Activated CD4-positive, alpha-beta T cell treated with anti-CD3 and anti-CD28 coated beads for 36 hours (primary cell): Measurements from ENCODE around the gene ENDOG. TPM values are rescaled to one million over a fixed set of nuclear protein-coding genes. Genes with fewer than 3 reads are reported as not detected.
"Not testable (repeated sequence)": the region's sequence is repeated elsewhere in the genome, so short reads cannot be mapped to it uniquely, and the experiment has no call there.

Source experiments
- ATAC-seq: fragments of 200-7000 bp; cut with Tn5 transposase; one replicate; pipeline ENCODE4 v1.10.0; 2021; ENCODE audit warnings: mild to moderate bottlenecking, moderate library complexity
- CTCF ChIA-PET: fragments of 350-600 bp; sonication (Branson Sonifier 250); formaldehyde crosslinking; loops from one replicate; lab custom pipeline; 2021; ENCODE audit warnings: antibody characterized with exemption; lab: Charles Lee
- POLR2A ChIA-PET: fragments of 350-600 bp; sonication (Branson Sonifier 250); formaldehyde crosslinking; loops from one replicate; lab custom pipeline; 2021; ENCODE audit warnings: antibody characterized with exemption, inconsistent platforms; lab: Charles Lee
- DNase-seq: peaks from one replicate; pipeline ENCODE4 v3.0.0-alpha.2; 2020
- H3K27ac Mint-ChIP-seq: one replicate; pipeline ENCODE4 v1.8.0; 2021; ENCODE audit warnings: mixed read lengths
- H3K27me3 Mint-ChIP-seq: one replicate; pipeline ENCODE4 v1.8.0; 2021; ENCODE audit warnings: mixed read lengths
- H3K36me3 Mint-ChIP-seq: one replicate; pipeline ENCODE4 v1.8.0; 2021; ENCODE audit warnings: low read depth, mixed read lengths
- H3K4me1 Mint-ChIP-seq: one replicate; pipeline ENCODE4 v1.8.0; 2021; ENCODE audit warnings: mixed read lengths
- H3K4me3 Mint-ChIP-seq: one replicate; pipeline ENCODE4 v1.8.0; 2021; ENCODE audit warnings: mild to moderate bottlenecking, moderate library complexity, mixed read lengths
- H3K9me3 Mint-ChIP-seq: one replicate; pipeline ENCODE4 v1.8.0; 2021; ENCODE audit warnings: low read depth, mixed read lengths
- intact Hi-C, 2 experiments: fragments of 100-400 bp; cut with DNase I in 1 of 2; cut with micrococcal nuclease in 1 of 2; formaldehyde crosslinking; loops; one replicate each; pipeline versions ENCODE4 v1.14.2 to v1.15.1; 2022 to 2024; cut with DNase I, micrococcal nuclease
- total RNA-seq, 2 experiments: library from RNA; stranded (reverse); gene quantifications; one replicate each; pipeline ENCODE4 v1.2.3, GENCODE V29; 2021

ENDOG gene
- total RNA-seq, 2 experiments from 2014 or later = 7.3 to 9.3 TPM

GRCh38 chr9:128870128-128870940, 52.0 kb downstream of the ENDOG start:
- no peaks in the 10 kb centered on the region for H3K9me3 Mint-ChIP-seq
- ATAC-seq = no peak
- no peak overlapping the region for H3K27ac Mint-ChIP-seq
- no peaks in the 10 kb centered on the region for H3K27me3 Mint-ChIP-seq
- peaks cover 9% of the 10 kb centered on the region for H3K36me3 Mint-ChIP-seq
- DNase-seq = no peak
- CTCF ChIA-PET = interaction anchor here (0.7 to 1.5 kb wide), 2 partner anchors 58 to 528 kb away, joined by 3 to 6 read pairs; no protein-coding TSS in a partner anchor
- H3K4me3 Mint-ChIP-seq = no peak overlapping the region
- intact Hi-C loops = no loop called here
- peaks cover 10% of the 10 kb centered on the region for H3K4me1 Mint-ChIP-seq
- POLR2A ChIA-PET = interaction anchor here (0.7 kb wide), 1 partner anchor 827 kb away, joined by 6 read pairs; no protein-coding TSS in a partner anchor

- H3K4me1 Mint-ChIP-seq, H3K27ac Mint-ChIP-seq, H3K27me3 Mint-ChIP-seq, H3K36me3 Mint-ChIP-seq, intact Hi-C loops, ATAC-seq, H3K4me3 Mint-ChIP-seq, DNase-seq, H3K9me3 Mint-ChIP-seq: not testable (repeated sequence)
- ChIA-PET CTCF (interaction anchor here (0.7 to 1.5 kb wide), 2 partner anchors 57 to 528 kb away, joined by 3 to 6 read pairs; no protein-coding TSS in a partner anchor), POLR2A (interaction anchor here (0.6 to 0.7 kb wide), 2 partner anchors 321 to 827 kb away, joined by 3 to 6 read pairs; no protein-coding TSS in a partner anchor)
Measured at GRCh38 chr9:128870941-128871265, 52.6 kb downstream of the ENDOG start.

Other genes with a start within 250 kb of the ENDOG start
- 10 to 100 TPM; 26.7 to 35.7 TPM for gene DYNC2I2, start 161.7 kb upstream of the ENDOG start, total RNA-seq
- gene SET, start 129.3 kb upstream of the ENDOG start, total RNA-seq = 100 to 1,000 TPM; 673 to 682 TPM
- 10 to 100 TPM; 14.6 to 14.9 TPM for gene PKN3, start 116.0 kb upstream of the ENDOG start, total RNA-seq
- gene ZDHHC12, start 94.4 kb upstream of the ENDOG start, total RNA-seq = 10 to 100 TPM; 45.3 to 49.5 TPM
- 10 to 100 TPM; 17.1 to 19.3 TPM for gene ZER1, start 46.6 kb upstream of the ENDOG start, total RNA-seq
- 10 to 100 TPM; 10.5 to 14.0 TPM for gene TBC1D13, start 31.2 kb upstream of the ENDOG start, total RNA-seq
- 10 to 100 TPM; 87.9 to 92.9 TPM for gene SPOUT1, start 11.3 kb downstream of the ENDOG start, total RNA-seq
- 10 to 100 TPM; 14.8 to 18.5 TPM for gene KYAT1, start 63.5 kb downstream of the ENDOG start, total RNA-seq
- 10 to 100 TPM; 14.9 to 15.5 TPM for gene LRRC8A, start 63.6 kb downstream of the ENDOG start, total RNA-seq
- gene PHYHD1, start 102.5 kb downstream of the ENDOG start, total RNA-seq = under 1 TPM; 0.21 to 0.44 TPM
- 1 to 10 TPM; 4.8 to 5.0 TPM for gene DOLK, start 129.1 kb downstream of the ENDOG start, total RNA-seq
- gene NUP188, start 129.2 kb downstream of the ENDOG start, total RNA-seq = 100 to 1,000 TPM; 102 to 124 TPM
- gene SH3GLB2, start 209.8 kb downstream of the ENDOG start, total RNA-seq = 10 to 100 TPM; 49.1 to 53.7 TPM
- 10 to 100 TPM; 15.7 to 25.8 TPM for gene MIGA2, start 218.1 kb downstream of the ENDOG start, total RNA-seq